H1 (cell line): ENCODE measurements around the gene CEACAM8. TPM values are rescaled to one million over a fixed set of nuclear protein-coding genes. Genes with fewer than 3 reads are reported as not detected.

Source experiments
- BCL11A ChIP-seq, 2 experiments: IDR thresholded peaks; one replicate each; pipeline ENCODE4 v1.6.1; 2011; ENCODE audit warnings: low read depth in 2 of 2, low read length in 2 of 2, mild to moderate bottlenecking in 2 of 2
- CHD1 ChIP-seq: IDR thresholded peaks from 2 replicates; pipeline ENCODE4 v1.6.1; 2012; ENCODE audit warnings: low read depth, low read length, improper control_type of control experiment
- CTBP2 ChIP-seq: IDR thresholded peaks from 2 replicates; pipeline ENCODE4 v1.7.0; 2011; ENCODE audit warnings: borderline replicate concordance, mild to moderate bottlenecking, moderate library complexity, mixed read lengths, low read length; ENCODE audit not compliant: insufficient read depth, insufficient read length
- JUND ChIP-seq: IDR thresholded peaks from 2 replicates; pipeline ENCODE4 v1.6.1; 2011; ENCODE audit warnings: mild to moderate bottlenecking, improper control_type of control experiment, low read length
- MAFK ChIP-seq: IDR thresholded peaks from 2 replicates; pipeline ENCODE4 v1.6.1; 2012; ENCODE audit warnings: low read depth, mild to moderate bottlenecking, improper control_type of control experiment, low read length
- PHF8 ChIP-seq: fragments of 200-600 bp; sonication (generic); conservative IDR thresholded peaks from 2 replicates; pipeline ENCODE4 v1.7.1; 2012; ENCODE audit warnings: low read depth, mild to moderate bottlenecking, inconsistent platforms, low read length, moderate library complexity
- RNF2 ChIP-seq: fragments of 200-900, 300-1000 bp; sonication (generic); IDR thresholded peaks from 2 replicates; pipeline ENCODE4 v1.7.1; 2016; ENCODE audit warnings: borderline replicate concordance, low read depth, mild to moderate bottlenecking, antibody characterized with exemption, low read length; ENCODE audit not compliant: poor library complexity, severe bottlenecking; ENCODE audit errors: missing control alignments
- ZNF274 ChIP-seq: IDR thresholded peaks from 2 replicates; pipeline ENCODE4 v1.7.0; 2012; ENCODE audit warnings: low read length, borderline replicate concordance; ENCODE audit errors: extremely low read depth
- polyA plus RNA-seq, 7 experiments: library from polyadenylated mRNA; depleted of rRNA in 3 of 7; stranded (reverse) in 5 of 7; unstranded in 2 of 7; fragments of >200 nt in 5 of 7; fragments of 200-250 nt in 2 of 7; gene quantifications; 1 replicate in 5 of 7; 2 replicates in 1 of 7; 4 replicates in 1 of 7; pipeline versions ENCODE4 v1.2.1 to v1.2.3, GENCODE V29; 2011 to 2013; ENCODE audit warnings: missing spikeins in 2 of 7, mixed read lengths in 2 of 7
- total RNA-seq: library from RNA; stranded (reverse); fragmentation: NEBNext Ultra II Directional; extraction: Animal tissue kit (Norgen Biotek cat#: 25700); gene quantifications from 2 replicates; pipeline ENCODE4 v1.2.1, GENCODE V29; 2021
- TF ChIP-seq, protein P1 (sequence below): fragments of 300-600 bp; sonication (generic); IDR thresholded peaks from 2 replicates; pipeline ENCODE4 v1.7.1; 2012; ENCODE audit warnings: low read length, moderate library complexity, mild to moderate bottlenecking, inconsistent platforms; ENCODE audit not compliant: insufficient replicate concordance
- TF ChIP-seq, protein P2 (sequence below): IDR thresholded peaks from 2 replicates; pipeline ENCODE4 v1.6.1; 2012; ENCODE audit warnings: inconsistent platforms

The CEACAM8 gene
- total and polyA plus RNA-seq, 2 of the 8 experiments (the other 6 are each of a cell fraction or from before 2014, with no cell fraction given), result not detected

- TF ChIP-seq, protein P1, sequence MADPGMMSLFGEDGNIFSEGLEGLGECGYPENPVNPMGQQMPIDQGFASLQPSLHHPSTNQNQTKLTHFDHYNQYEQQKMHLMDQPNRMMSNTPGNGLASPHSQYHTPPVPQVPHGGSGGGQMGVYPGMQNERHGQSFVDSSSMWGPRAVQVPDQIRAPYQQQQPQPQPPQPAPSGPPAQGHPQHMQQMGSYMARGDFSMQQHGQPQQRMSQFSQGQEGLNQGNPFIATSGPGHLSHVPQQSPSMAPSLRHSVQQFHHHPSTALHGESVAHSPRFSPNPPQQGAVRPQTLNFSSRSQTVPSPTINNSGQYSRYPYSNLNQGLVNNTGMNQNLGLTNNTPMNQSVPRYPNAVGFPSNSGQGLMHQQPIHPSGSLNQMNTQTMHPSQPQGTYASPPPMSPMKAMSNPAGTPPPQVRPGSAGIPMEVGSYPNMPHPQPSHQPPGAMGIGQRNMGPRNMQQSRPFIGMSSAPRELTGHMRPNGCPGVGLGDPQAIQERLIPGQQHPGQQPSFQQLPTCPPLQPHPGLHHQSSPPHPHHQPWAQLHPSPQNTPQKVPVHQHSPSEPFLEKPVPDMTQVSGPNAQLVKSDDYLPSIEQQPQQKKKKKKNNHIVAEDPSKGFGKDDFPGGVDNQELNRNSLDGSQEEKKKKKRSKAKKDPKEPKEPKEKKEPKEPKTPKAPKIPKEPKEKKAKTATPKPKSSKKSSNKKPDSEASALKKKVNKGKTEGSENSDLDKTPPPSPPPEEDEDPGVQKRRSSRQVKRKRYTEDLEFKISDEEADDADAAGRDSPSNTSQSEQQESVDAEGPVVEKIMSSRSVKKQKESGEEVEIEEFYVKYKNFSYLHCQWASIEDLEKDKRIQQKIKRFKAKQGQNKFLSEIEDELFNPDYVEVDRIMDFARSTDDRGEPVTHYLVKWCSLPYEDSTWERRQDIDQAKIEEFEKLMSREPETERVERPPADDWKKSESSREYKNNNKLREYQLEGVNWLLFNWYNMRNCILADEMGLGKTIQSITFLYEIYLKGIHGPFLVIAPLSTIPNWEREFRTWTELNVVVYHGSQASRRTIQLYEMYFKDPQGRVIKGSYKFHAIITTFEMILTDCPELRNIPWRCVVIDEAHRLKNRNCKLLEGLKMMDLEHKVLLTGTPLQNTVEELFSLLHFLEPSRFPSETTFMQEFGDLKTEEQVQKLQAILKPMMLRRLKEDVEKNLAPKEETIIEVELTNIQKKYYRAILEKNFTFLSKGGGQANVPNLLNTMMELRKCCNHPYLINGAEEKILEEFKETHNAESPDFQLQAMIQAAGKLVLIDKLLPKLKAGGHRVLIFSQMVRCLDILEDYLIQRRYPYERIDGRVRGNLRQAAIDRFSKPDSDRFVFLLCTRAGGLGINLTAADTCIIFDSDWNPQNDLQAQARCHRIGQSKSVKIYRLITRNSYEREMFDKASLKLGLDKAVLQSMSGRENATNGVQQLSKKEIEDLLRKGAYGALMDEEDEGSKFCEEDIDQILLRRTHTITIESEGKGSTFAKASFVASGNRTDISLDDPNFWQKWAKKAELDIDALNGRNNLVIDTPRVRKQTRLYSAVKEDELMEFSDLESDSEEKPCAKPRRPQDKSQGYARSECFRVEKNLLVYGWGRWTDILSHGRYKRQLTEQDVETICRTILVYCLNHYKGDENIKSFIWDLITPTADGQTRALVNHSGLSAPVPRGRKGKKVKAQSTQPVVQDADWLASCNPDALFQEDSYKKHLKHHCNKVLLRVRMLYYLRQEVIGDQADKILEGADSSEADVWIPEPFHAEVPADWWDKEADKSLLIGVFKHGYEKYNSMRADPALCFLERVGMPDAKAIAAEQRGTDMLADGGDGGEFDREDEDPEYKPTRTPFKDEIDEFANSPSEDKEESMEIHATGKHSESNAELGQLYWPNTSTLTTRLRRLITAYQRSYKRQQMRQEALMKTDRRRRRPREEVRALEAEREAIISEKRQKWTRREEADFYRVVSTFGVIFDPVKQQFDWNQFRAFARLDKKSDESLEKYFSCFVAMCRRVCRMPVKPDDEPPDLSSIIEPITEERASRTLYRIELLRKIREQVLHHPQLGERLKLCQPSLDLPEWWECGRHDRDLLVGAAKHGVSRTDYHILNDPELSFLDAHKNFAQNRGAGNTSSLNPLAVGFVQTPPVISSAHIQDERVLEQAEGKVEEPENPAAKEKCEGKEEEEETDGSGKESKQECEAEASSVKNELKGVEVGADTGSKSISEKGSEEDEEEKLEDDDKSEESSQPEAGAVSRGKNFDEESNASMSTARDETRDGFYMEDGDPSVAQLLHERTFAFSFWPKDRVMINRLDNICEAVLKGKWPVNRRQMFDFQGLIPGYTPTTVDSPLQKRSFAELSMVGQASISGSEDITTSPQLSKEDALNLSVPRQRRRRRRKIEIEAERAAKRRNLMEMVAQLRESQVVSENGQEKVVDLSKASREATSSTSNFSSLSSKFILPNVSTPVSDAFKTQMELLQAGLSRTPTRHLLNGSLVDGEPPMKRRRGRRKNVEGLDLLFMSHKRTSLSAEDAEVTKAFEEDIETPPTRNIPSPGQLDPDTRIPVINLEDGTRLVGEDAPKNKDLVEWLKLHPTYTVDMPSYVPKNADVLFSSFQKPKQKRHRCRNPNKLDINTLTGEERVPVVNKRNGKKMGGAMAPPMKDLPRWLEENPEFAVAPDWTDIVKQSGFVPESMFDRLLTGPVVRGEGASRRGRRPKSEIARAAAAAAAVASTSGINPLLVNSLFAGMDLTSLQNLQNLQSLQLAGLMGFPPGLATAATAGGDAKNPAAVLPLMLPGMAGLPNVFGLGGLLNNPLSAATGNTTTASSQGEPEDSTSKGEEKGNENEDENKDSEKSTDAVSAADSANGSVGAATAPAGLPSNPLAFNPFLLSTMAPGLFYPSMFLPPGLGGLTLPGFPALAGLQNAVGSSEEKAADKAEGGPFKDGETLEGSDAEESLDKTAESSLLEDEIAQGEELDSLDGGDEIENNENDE, result no peak
- TF ChIP-seq PHF8, result no peak
- TF ChIP-seq ZNF274, result no peak
- no peak for TF ChIP-seq RNF2
- TF ChIP-seq JUND, result no peak
- TF ChIP-seq CHD1, result no peak
- no peak for TF ChIP-seq MAFK
- no peak for TF ChIP-seq CTBP2
- no peak for TF ChIP-seq BCL11A (IDR thresholded peaks at IDR 0.05; ENCODE audit: low read depth in 2 of 2, low read length in 2 of 2)
- TF ChIP-seq, protein P2, sequence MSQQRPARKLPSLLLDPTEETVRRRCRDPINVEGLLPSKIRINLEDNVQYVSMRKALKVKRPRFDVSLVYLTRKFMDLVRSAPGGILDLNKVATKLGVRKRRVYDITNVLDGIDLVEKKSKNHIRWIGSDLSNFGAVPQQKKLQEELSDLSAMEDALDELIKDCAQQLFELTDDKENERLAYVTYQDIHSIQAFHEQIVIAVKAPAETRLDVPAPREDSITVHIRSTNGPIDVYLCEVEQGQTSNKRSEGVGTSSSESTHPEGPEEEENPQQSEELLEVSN, result no peak
Observed at GRCh38 chr19:42534391-42534790, 60.3 kb downstream of the CEACAM8 start (continued).
